ENCODE measurements around the gene EFNA2.

The EFNA2 gene

GRCh38 chr19:1261798-1262622 lies 23.7 kb upstream of the EFNA2 start:
- no peaks in the 10 kb centered on the region for H3K9me2 ChIP-seq (replicated peaks; ENCODE audit: control insufficient read depth, low read length)
- H4K20me1 ChIP-seq (ENCODE audit: control insufficient read depth, insufficient read depth, low read depth, low read length), result no peaks in the 10 kb centered on the region
- TF ChIP-seq, protein P1, sequence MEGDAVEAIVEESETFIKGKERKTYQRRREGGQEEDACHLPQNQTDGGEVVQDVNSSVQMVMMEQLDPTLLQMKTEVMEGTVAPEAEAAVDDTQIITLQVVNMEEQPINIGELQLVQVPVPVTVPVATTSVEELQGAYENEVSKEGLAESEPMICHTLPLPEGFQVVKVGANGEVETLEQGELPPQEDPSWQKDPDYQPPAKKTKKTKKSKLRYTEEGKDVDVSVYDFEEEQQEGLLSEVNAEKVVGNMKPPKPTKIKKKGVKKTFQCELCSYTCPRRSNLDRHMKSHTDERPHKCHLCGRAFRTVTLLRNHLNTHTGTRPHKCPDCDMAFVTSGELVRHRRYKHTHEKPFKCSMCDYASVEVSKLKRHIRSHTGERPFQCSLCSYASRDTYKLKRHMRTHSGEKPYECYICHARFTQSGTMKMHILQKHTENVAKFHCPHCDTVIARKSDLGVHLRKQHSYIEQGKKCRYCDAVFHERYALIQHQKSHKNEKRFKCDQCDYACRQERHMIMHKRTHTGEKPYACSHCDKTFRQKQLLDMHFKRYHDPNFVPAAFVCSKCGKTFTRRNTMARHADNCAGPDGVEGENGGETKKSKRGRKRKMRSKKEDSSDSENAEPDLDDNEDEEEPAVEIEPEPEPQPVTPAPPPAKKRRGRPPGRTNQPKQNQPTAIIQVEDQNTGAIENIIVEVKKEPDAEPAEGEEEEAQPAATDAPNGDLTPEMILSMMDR (IDR thresholded peaks at IDR 0.05; ENCODE audit: low read depth, low read length, poor library complexity, severe bottlenecking), result peak; percentile 39
- TF ChIP-seq EZH2phosphoT487 (IDR thresholded peaks at IDR 0.05; ENCODE audit: borderline replicate concordance, low read length), result no peak
- peaks cover 86% of the 10 kb centered on the region for H3K4me1 ChIP-seq (ENCODE audit: control insufficient read depth, low read length)
- H3K27me3 ChIP-seq (ENCODE audit: control insufficient read depth, low read length), result no peaks in the 10 kb centered on the region
- H3K9me3 ChIP-seq (ENCODE audit: control insufficient read depth, insufficient read depth, low read length), result no peaks in the 10 kb centered on the region
- peak overlapping the region; percentile 95 for H3K27ac ChIP-seq (ENCODE audit: low read depth, low read length)
- H3K36me3 ChIP-seq (ENCODE audit: control insufficient read depth, low read length), result peaks cover 33% of the 10 kb centered on the region
- H3K79me2 ChIP-seq (ENCODE audit: control insufficient read depth, low read length), result peaks cover 32% of the 10 kb centered on the region
- H3F3A ChIP-seq (ENCODE audit: control insufficient read depth, insufficient read depth), result peaks cover 62% of the 10 kb centered on the region
- peak overlapping the region; percentile 77 for H3K4me3 ChIP-seq (ENCODE audit: low read length)
- peak overlapping the region; percentile 95 for H3K4me2 ChIP-seq (ENCODE audit: low read length)

GRCh38 chr19:1262623-1263123 lies 23.0 kb upstream of the EFNA2 start:
- Histone ChIP-seq H3K4me2 (ENCODE audit: low read length) (peak overlapping the region; percentile 95), H3K27ac (ENCODE audit: low read depth, low read length) (peak overlapping the region; percentile 95), H3K9me2 (replicated peaks; ENCODE audit: control insufficient read depth, low read length) (no peaks in the 10 kb centered on the region), H3K9me3 (ENCODE audit: control insufficient read depth, insufficient read depth, low read length) (no peaks in the 10 kb centered on the region), H3F3A (ENCODE audit: control insufficient read depth, insufficient read depth) (peaks cover 56% of the 10 kb centered on the region), H3K4me1 (ENCODE audit: control insufficient read depth, low read length) (peaks cover 86% of the 10 kb centered on the region), H3K79me2 (ENCODE audit: control insufficient read depth, low read length) (peaks cover 29% of the 10 kb centered on the region), H3K36me3 (ENCODE audit: control insufficient read depth, low read length) (peaks cover 28% of the 10 kb centered on the region), H3K4me3 (ENCODE audit: low read length) (peak overlapping the region; percentile 77), H3K27me3 (ENCODE audit: control insufficient read depth, low read length) (no peaks in the 10 kb centered on the region), H4K20me1 (ENCODE audit: control insufficient read depth, insufficient read depth, low read depth, low read length) (no peaks in the 10 kb centered on the region)
- no peak for TF ChIP-seq EZH2phosphoT487 (IDR thresholded peaks at IDR 0.05; ENCODE audit: borderline replicate concordance, low read length)
- TF ChIP-seq, protein P1 (IDR thresholded peaks at IDR 0.05; ENCODE audit: low read depth, low read length, poor library complexity, severe bottlenecking), result no peak

DNA sequence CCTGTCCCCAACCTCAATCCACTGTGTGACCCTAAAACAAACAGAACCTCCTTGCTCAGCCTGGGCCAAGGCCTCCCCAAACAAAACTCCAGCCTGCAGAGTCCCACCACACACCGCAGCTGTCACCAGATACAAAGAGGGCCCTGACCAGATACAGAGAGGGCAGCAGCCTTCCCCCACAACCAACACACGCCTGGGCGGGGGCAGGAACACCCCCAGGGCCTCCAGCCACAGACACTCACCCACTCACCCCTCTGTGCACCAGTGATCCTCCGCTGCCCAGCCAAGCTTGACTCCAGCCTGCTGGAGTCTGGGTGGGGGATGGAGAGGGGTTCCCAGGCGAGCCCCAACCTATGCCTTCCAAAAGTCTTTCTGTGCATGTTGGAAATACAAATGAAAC lies 22.5 kb upstream of the EFNA2 start:
- H3K4me1 ChIP-seq (ENCODE audit: control insufficient read depth, low read length), result peaks cover 86% of the 10 kb centered on the region
- no peaks in the 10 kb centered on the region for H3K9me2 ChIP-seq (replicated peaks; ENCODE audit: control insufficient read depth, low read length)
- H3K79me2 ChIP-seq (ENCODE audit: control insufficient read depth, low read length), result peaks cover 24% of the 10 kb centered on the region
- no peaks in the 10 kb centered on the region for H3K27me3 ChIP-seq (ENCODE audit: control insufficient read depth, low read length)
- H3K4me2 ChIP-seq (ENCODE audit: low read length), result peak overlapping the region; percentile 95
- no peaks in the 10 kb centered on the region for H4K20me1 ChIP-seq (ENCODE audit: control insufficient read depth, insufficient read depth, low read depth, low read length)
- peak overlapping the region; percentile 95 for H3K27ac ChIP-seq (ENCODE audit: low read depth, low read length)
- no peaks in the 10 kb centered on the region for H3K9me3 ChIP-seq (ENCODE audit: control insufficient read depth, insufficient read depth, low read length)
- H3F3A ChIP-seq (ENCODE audit: control insufficient read depth, insufficient read depth), result peaks cover 51% of the 10 kb centered on the region
- peaks cover 23% of the 10 kb centered on the region for H3K36me3 ChIP-seq (ENCODE audit: control insufficient read depth, low read length)
- TF ChIP-seq, protein P1 (IDR thresholded peaks at IDR 0.05; ENCODE audit: low read depth, low read length, poor library complexity, severe bottlenecking), result no peak
- TF ChIP-seq EZH2phosphoT487 (IDR thresholded peaks at IDR 0.05; ENCODE audit: borderline replicate concordance, low read length), result no peak
- H3K4me3 ChIP-seq (ENCODE audit: low read length), result peak overlapping the region; percentile 77

All from DOHH2 (cell line).